ENCODE data around the gene C1orf94. TPM values are rescaled to one million over a fixed set of nuclear protein-coding genes. Genes with fewer than 3 reads are reported as not detected.

The C1orf94 gene
- total and polyA plus RNA-seq, 10 donors, result not detected

DNA sequence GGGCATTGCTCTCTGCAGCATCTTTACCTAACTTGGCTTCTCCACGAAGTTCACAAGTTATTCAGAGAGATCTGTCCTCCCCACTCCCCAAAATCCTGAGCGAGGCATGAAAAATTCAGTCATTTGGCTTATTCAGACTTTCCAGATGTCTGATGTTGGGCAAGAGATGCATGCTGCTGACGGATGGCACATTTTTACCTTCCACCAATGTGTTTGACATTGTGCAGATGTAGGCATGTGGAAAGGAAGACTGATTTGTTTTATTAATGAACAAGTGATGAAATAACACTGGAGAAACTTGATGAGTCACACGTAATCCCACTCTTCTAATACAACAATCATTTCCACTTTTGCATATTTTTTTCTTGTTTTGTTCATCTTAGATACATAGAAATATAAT, 86.7 kb downstream of the C1orf94 start:
- Histone ChIP-seq H3K27me3 (replicated peaks in 1 of 7) (peaks cover 0 to 39% (median 0%) of the 10 kb centered on the region in 7 donors), H3K27ac (no peak overlapping the region), H3K4me1 (no peaks in the 10 kb centered on the region), H3K9me3 (no peaks in the 10 kb centered on the region), H3K4me3 (no peak overlapping the region), H3K36me3 (no peaks in the 10 kb centered on the region)
- no peak for DNase-seq
- intact Hi-C loops (cut with DNase I; ENCODE audit: low total_unique reads), result no loop called here
- WGBS, 5 donors, result 65 to 81% (median 74%) methylated on average over 4 of the region's 4 CpGs
- TF ChIP-seq POLR2AphosphoS5 (IDR thresholded peaks at IDR 0.05) (no peak), POLR2A (IDR thresholded peaks at IDR 0.05) (no peak), CTCF (IDR thresholded peaks at IDR 0.05 in 8 of 11, conservative IDR thresholded peaks at IDR 0.05 in 3 of 11) (no peak)

GRCh38 chr1:34265396-34265795, 88.7 kb downstream of the C1orf94 start:
- Histone ChIP-seq H3K9me3 (no peaks in the 10 kb centered on the region), H3K27ac (no peak overlapping the region), H3K36me3 (no peaks in the 10 kb centered on the region), H3K4me1 (no peaks in the 10 kb centered on the region), H3K27me3 (replicated peaks in 1 of 7) (peaks cover 0 to 42% (median 0%) of the 10 kb centered on the region in 7 donors), H3K4me3 (no peak overlapping the region)
- DNase-seq, result no peak
- intact Hi-C loops (cut with DNase I; ENCODE audit: low total_unique reads), result no loop called here
- no peak for TF ChIP-seq POLR2A (IDR thresholded peaks at IDR 0.05)
- no peak for TF ChIP-seq POLR2AphosphoS5 (IDR thresholded peaks at IDR 0.05)
- TF ChIP-seq CTCF (IDR thresholded peaks at IDR 0.05 in 8 of 11, conservative IDR thresholded peaks at IDR 0.05 in 3 of 11), result no peak
- 74 to 90% (median 85%) methylated on average over 3 of the region's 3 CpGs for WGBS, 5 donors

DNA sequence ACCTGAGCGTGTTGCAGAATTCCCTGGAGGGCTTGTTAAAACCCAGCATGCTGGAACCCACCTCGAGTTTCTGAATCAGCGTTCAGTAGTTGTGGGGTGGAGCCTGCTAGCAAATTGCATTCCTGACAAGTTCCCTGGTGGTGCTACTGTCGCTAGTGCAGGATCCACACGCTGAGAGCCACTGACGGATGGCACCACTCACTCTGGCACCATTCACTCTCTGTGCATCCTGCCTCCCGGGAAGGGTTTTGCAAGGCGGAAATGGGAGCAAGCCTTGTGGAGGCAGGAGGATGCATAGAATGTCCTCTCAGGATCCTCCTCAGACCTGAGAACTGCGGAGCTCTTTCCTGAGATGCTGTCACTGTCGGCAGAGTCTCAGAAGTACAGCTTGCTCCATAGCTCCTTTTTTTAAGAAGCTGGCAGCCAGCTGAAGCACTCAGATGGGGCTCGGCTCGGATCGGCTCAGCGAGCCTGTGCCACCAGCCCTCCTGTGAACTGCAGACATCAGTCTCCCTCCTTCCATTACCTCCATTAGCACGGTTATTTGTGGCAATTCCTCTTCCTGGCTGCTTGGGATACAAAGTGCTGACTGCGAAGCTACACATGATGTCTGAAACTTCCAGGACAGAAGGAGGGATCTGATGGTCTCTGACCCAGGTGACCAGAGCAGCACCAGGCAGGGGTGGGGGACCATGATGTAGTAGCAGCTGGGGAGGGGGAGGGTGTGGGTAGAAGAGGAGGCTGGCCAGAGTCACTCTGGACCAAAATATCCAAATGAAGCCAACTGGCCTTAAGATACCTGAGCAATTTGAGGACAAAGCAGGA, 89.6 kb downstream of the C1orf94 start:
- H3K27me3 ChIP-seq (replicated peaks in 1 of 7), result peaks cover 0 to 42% (median 0%) of the 10 kb centered on the region in 7 donors
- TF ChIP-seq POLR2AphosphoS5 (IDR thresholded peaks at IDR 0.05), result no peak
- TF ChIP-seq POLR2A (IDR thresholded peaks at IDR 0.05), result no peak
- H3K9me3 ChIP-seq, result no peaks in the 10 kb centered on the region
- DNase-seq, result no peak
- H3K4me1 ChIP-seq, result no peaks in the 10 kb centered on the region
- no peaks in the 10 kb centered on the region for H3K36me3 ChIP-seq
- WGBS, 5 donors, result 24 to 31% (median 27%) methylated on average over 11 to 16 of the region's 16 CpGs
- no peak overlapping the region for H3K4me3 ChIP-seq
- intact Hi-C loops (cut with DNase I; ENCODE audit: low total_unique reads), result no loop called here
- no peak overlapping the region for H3K27ac ChIP-seq

DNA sequence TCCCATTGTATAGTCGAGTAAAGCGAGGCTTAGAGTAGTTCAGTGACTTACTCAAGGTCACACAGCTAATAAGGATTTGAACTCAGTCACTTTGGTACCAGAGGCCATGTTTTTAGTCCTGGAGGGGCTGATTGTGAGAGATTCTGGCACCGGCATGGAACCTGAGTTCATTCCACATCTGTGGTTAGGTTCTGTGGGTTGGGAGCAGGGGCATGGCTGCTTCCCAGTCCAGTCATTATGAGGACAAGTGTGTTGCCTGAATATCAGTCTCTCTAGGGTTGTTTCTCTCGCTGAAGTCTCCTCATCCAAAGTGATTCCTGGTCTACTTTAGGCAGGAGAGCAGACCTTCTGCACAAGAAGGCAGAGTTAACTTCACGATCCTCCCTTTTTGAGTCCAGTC, 90.6 kb downstream of the C1orf94 start:
- Histone ChIP-seq H3K27me3 (replicated peaks in 1 of 7) (peaks cover 0 to 40% (median 0%) of the 10 kb centered on the region in 7 donors), H3K9me3 (no peaks in the 10 kb centered on the region), H3K4me1 (no peaks in the 10 kb centered on the region), H3K36me3 (no peaks in the 10 kb centered on the region), H3K27ac (no peak overlapping the region), H3K4me3 (no peak overlapping the region)
- TF ChIP-seq POLR2AphosphoS5 (IDR thresholded peaks at IDR 0.05) (no peak), CTCF (IDR thresholded peaks at IDR 0.05 in 8 of 11, conservative IDR thresholded peaks at IDR 0.05 in 3 of 11) (no peak), POLR2A (IDR thresholded peaks at IDR 0.05) (no peak)
- intact Hi-C loops (cut with DNase I; ENCODE audit: low total_unique reads), result no loop called here
- WGBS, 5 donors, result 76 to 86% (median 81%) methylated on average over 5 of the region's 5 CpGs
- DNase-seq, result no peak

Data from spleen (tissue), 11 donors.